Esophagus squamous epithelium (tissue), 4 donors: ENCODE measurements around the gene ROR1.

Source experiments
- CTCF ChIP-seq, 6 experiments: fragments of 450-650 bp in 4 of 6; fragments of 200-600 bp in 2 of 6; sonication (generic) in 2 of 6; IDR thresholded peaks; one replicate each; pipeline ENCODE4 v1.5.1; 2016 to 2019; ENCODE audit warnings: antibody characterized with exemption in 6 of 6, mild to moderate bottlenecking in 4 of 6, moderate library complexity in 4 of 6
- POLR2A ChIP-seq, 4 donors: fragments of 450-650 bp; IDR thresholded peaks; one replicate each; pipeline ENCODE4 v1.6.1; 2017; ENCODE audit warnings: antibody characterized with exemption in 4 of 4, mild to moderate bottlenecking in 4 of 4, moderate library complexity in 3 of 4

DNA sequence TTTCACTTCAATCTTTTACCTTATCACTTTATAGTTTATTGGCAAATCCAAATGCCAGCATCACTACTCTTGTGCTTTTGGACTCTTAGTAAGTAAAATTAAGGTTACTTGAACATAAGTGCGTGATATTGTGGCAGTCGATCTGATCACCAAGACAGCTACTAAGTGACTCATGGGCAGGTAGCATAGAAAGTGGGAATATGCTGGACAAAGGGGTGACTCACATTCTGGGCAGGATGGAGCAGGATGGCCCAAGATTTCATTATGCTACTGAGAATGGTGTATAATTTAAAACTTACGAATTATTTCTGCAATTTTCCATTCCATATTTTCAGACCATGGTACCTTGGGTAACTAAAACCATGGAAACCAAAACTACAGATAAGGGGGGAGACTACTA is 120.2 kb downstream of the ROR1 start:
- TF ChIP-seq CTCF (IDR thresholded peaks at IDR 0.05) (no peak), POLR2A (IDR thresholded peaks at IDR 0.05) (no peak)
